ENCODE measurements around the gene SNRNP200. TPM values are rescaled to one million over a fixed set of nuclear protein-coding genes. Genes with fewer than 3 reads are reported as not detected.

SNRNP200 gene
- total and polyA plus RNA-seq, 9 donors: 71.1 to 149 (median 124) TPM

- 77 to 85% (median 83%) methylated on average over 6 of the region's 6 CpGs for WGBS, 3 donors
- no peaks in the 10 kb centered on the region for H3K9me3 ChIP-seq
Observed at GRCh38 chr2:96342085-96342484, 36.7 kb upstream of the SNRNP200 start.

GRCh38 chr2:96341641-96342040, 36.3 kb upstream of the SNRNP200 start:
- 94 to 97% (median 94%) methylated on average over 14 of the region's 14 CpGs for WGBS, 3 donors
- H3K36me3 ChIP-seq: no peaks in the 10 kb centered on the region
- no peak for TF ChIP-seq CTCF (IDR thresholded peaks at IDR 0.05)
- TF ChIP-seq POLR2A (IDR thresholded peaks at IDR 0.05): no peak
- TF ChIP-seq EP300 (IDR thresholded peaks at IDR 0.05): no peak
- no peak overlapping the region for H3K4me3 ChIP-seq
- H3K27ac ChIP-seq: no peak overlapping the region
- no peaks in the 10 kb centered on the region for H3K4me1 ChIP-seq (ENCODE audit: insufficient read depth)
- H3K27me3 ChIP-seq: no peaks in the 10 kb centered on the region
- intact Hi-C loops (cut with DNase I): no loop called here
- no peaks in the 10 kb centered on the region for H3K9me3 ChIP-seq
- DNase-seq: no peak

More at GRCh38 chr2:96342085-96342484, 36.7 kb upstream of the SNRNP200 start:
- Histone ChIP-seq H3K4me3 (no peak overlapping the region), H3K36me3 (no peaks in the 10 kb centered on the region), H3K4me1 (ENCODE audit: insufficient read depth) (no peaks in the 10 kb centered on the region), H3K27me3 (no peaks in the 10 kb centered on the region), H3K27ac (no peak overlapping the region)
- no peak for DNase-seq
- TF ChIP-seq EP300 (IDR thresholded peaks at IDR 0.05): no peak
- TF ChIP-seq CTCF (IDR thresholded peaks at IDR 0.05): no peak
- TF ChIP-seq POLR2A (IDR thresholded peaks at IDR 0.05): no peak
- intact Hi-C loops (cut with DNase I): no loop called here

- H3K9me3 ChIP-seq: no peaks in the 10 kb centered on the region
- H3K4me3 ChIP-seq: no peak overlapping the region
- TF ChIP-seq CTCF (IDR thresholded peaks at IDR 0.05) (no peak), POLR2A (IDR thresholded peaks at IDR 0.05) (no peak), EP300 (IDR thresholded peaks at IDR 0.05) (no peak)
- 84 to 91% (median 89%) methylated on average over 9 of the region's 9 CpGs for WGBS, 3 donors
- no peak for DNase-seq
- no peaks in the 10 kb centered on the region for H3K4me1 ChIP-seq (ENCODE audit: insufficient read depth)
- H3K27ac ChIP-seq: no peak overlapping the region
- intact Hi-C loops (cut with DNase I): no loop called here
- H3K27me3 ChIP-seq: no peaks in the 10 kb centered on the region
- no peaks in the 10 kb centered on the region for H3K36me3 ChIP-seq
Observed at GRCh38 chr2:96340493-96341414, 35.4 kb upstream of the SNRNP200 start.

GRCh38 chr2:96336873-96337272, 31.5 kb upstream of the SNRNP200 start:
- 92 to 94% (median 94%) methylated on average over 3 of the region's 3 CpGs for WGBS, 3 donors
- H3K9me3 ChIP-seq: no peaks in the 10 kb centered on the region
- no peaks in the 10 kb centered on the region for H3K27me3 ChIP-seq
- intact Hi-C loops (cut with DNase I): no loop called here
- no peak overlapping the region for H3K4me3 ChIP-seq
- H3K36me3 ChIP-seq: no peaks in the 10 kb centered on the region
- DNase-seq: no peak
- peaks cover 3% of the 10 kb centered on the region for H3K4me1 ChIP-seq (ENCODE audit: insufficient read depth)
- TF ChIP-seq CTCF (IDR thresholded peaks at IDR 0.05) (no peak), POLR2A (IDR thresholded peaks at IDR 0.05) (no peak), EP300 (IDR thresholded peaks at IDR 0.05) (no peak)
- H3K27ac ChIP-seq: no peak overlapping the region
